HG02885 (cell line): ENCODE data around the gene SLFN12.
"Not testable (repeated sequence)": the region's sequence is repeated elsewhere in the genome, so short reads cannot be mapped to it uniquely, and the experiment has no call there.

Experiments used
- ATAC-seq: cut with Tn5 transposase; IDR thresholded peaks from one replicate; pipeline ENCODE4 v1.9.1; 2021; ENCODE audit warnings: mild to moderate bottlenecking; ENCODE audit not compliant: unreplicated experiment, poor library complexity

SLFN12 gene

DNA sequence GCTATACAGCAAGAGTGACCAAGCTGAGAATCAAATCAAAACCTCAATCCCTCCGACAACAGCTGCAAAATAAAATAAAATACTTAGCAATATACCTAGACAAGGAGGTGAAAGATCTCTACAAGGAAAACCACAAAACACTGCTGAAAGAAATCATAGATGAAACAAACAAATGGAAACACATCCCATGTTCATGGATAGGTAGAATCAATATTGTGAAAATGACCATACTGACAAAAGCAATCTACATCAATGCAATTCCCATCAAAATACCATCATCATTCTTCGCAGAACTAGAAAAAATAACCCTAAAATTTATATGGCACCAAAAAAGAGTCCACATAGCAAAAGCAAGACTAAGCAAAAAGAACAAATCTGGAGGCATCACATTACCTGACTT, 17.6 kb downstream of the SLFN12 start:
- not testable (repeated sequence) for ATAC-seq

DNA sequence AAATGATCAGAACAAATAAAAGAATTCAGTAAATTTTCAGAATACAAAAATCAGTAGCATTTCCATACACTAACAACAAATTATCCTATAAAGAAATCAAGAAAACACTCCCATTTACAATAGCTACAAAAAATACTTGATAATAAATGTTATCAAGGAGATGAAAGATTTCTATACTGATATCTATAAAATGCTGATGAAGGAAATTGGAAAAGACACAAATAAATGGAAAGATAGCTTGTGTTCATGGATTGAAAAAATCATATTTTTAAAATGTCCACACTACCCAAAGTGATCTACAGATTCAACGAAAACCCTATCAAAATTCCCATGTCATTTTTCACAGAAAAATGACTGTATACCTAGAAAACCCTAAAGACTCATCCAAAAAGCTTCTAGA, 18.1 kb downstream of the SLFN12 start:
- ATAC-seq, result no peak

DNA sequence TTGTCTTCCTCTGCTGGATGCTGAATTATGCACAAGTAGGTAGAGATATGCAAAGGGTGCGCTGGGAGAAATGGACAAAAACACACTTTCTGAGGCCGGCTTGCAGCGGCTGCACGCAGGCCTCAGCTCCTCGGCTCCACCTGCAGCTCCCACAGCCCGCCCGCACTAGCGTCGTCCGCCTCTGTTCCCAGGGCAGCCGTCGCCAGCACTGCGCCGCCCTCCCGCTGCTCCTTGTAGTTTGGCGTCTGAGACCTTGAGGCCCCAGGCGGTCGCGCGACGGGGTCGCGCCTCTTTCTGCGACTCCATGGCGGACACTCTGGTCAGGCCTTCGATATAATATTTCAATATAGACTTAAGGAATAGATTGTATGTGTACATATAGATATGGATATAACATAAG, 24.8 kb downstream of the SLFN12 start:
- no peak for ATAC-seq

DNA sequence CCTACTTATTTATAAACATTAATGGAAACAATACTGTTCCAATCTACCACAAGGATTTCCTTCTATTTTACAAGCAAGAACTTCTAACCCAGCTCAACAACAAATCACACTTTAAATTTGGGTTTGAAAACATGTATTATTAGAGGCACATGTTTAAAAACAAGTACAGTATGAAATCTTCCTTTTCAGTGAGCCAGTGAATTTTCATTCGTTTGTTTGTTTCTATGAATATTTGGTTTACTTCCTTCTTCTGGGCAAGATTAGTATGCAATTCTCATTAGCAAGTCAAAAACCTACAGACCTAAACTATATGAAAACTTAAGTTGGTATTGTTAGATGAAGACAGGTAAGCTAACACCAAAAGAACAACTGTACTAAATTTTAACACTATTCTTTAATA, 25.7 kb downstream of the SLFN12 start:
- no peak for ATAC-seq

DNA sequence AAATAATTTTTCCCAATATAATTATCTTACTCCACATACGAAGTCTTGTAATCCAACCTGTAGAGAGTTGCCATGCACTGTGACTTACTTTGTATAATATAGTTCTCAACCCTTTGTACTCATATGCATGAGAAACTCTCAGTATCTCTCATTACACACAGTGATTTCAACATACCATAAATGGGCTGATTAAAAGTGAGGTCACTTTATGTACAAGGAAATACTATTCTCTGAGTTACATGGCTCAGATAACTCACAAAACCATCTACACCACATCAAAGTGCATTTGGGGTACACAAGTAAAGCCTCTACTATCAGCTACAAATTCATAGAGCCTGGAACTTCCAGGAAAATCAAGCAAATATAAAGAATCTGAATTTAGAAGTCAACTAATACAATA, 27.9 kb downstream of the SLFN12 start:
- no peak for ATAC-seq

DNA sequence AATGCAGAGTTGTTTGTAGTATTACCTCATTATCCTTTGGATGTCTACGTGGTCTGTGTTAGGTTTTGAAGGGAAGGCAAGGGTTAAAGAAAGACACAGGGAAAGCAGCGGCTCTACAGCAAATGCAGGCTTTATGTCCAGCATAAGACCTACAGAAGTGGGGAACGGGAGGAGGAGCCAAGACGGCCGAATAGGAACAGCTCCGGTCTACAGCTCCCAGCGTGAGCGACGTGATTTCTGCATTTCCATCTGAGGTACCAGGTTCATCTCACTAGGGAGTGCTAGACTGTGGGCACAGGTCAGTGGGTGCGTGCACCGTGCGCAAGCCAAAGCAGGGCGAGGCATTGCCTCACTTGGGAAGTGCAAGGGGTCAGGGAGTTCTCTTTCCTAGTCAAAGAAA, 38.5 kb downstream of the SLFN12 start:
- ATAC-seq, result not testable (repeated sequence)

DNA sequence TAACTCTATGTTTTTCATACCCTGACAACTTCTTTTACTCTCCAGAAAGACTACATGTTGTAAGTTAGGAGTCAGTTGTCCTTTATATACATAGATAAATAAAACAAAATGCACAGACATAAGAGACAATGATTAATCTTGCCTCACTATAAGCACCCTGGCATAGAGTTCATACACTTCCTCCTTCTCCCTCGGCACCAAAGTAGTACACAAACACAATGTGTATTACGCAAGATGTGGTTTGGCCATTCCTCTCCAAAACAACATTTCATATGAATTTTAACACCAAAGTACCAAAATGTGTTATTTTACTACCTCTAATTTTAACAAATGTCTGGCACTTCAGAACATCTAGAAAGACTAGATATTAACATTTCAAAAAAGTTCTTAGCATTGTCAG, 41.6 kb downstream of the SLFN12 start:
- no peak for ATAC-seq

DNA sequence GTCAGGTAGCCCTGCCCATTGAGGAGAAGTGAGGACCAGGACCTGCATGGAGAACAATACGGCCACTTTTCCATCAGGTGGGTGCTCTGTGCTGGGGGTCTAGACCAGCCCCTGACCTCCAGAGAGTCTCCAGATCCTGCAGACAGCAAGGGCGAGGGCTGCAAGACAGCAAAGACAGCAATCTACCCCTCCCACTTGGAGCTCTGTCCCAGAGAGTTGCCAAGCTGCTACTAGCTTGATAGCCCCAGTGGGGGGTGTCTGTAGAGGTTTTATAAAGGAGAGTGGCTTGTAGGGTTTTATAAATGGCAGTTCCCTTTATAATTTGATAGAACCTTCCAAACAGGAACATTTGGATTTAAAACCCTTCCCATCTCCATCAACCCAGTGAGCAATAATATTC, 42.1 kb downstream of the SLFN12 start:
- no peak for ATAC-seq

DNA sequence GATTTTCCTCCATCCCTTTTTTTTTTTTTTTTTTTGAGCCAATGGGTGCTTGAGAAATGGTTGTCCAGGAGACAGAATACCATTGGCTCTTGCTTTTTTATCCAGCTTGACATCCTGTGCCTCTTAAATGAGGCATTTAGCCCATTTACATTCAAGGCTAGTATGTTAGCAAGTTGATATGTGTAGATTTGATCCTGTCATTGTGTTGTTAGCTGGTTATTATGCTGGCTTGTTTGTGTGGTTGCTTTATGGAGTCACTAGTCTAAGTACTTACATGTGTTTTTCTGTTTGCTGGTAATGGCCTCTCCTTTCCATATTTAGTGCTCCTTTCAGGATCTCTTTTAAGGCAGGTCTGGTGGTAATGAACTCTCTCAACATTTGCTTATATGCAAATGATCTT, 44.8 kb downstream of the SLFN12 start:
- no peak for ATAC-seq

DNA sequence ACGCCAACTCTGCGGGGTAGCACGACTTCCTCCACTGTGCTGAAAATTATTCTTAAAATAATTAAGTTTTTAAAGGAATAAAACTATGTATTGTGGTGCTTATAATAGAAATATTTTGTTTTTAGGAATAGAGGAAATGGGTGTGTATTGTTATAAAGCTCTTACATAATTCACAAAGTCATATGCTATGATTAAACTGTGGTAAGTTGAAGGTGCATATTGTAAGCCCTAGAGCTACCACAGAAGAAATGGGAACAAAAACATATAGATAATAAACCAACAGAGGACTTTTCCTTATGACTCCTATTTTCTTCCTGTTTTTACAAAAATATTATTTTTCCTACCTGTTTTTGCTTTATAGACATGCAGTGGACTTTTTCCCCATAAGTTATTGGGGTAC, 54.6 kb downstream of the SLFN12 start:
- ATAC-seq, result no peak

DNA sequence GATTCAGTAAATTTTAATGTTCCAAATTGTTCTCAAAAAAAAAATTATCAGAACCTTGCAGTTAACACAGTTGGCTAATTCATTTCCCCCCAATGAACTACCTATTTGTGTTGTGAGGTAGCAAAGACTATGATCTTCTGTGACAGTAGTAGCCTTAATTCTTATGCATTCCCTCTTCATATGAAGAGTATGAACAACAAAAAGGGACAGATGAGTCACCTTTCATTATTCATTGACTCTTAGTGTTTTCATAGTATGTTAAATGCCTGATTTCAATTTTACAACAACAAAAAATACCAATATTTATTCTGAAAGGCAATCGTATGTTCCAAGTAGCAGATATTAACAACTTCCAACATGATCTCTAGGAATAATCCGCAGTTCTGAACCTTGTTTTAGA, 55.2 kb downstream of the SLFN12 start:
- ATAC-seq, result no peak

DNA sequence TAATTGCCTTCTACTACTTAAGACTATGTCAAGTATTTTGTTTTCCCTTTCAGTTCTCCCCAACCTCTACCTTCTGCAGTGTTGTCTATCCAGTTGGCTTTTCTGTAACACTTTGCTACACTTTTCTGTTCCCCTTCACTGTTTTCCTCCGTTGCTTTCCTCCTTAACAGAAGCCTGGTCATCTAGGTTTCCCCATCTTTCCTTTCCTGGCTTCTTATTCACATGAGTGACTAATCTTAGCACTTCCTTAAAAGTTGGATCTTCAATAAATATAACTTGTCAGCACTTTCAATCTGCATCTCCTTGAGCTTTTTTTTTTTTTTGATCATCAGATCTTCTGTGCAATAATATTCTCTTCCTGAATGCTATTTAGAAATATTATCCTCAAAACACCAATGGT, 56.1 kb downstream of the SLFN12 start:
- no peak for ATAC-seq

DNA sequence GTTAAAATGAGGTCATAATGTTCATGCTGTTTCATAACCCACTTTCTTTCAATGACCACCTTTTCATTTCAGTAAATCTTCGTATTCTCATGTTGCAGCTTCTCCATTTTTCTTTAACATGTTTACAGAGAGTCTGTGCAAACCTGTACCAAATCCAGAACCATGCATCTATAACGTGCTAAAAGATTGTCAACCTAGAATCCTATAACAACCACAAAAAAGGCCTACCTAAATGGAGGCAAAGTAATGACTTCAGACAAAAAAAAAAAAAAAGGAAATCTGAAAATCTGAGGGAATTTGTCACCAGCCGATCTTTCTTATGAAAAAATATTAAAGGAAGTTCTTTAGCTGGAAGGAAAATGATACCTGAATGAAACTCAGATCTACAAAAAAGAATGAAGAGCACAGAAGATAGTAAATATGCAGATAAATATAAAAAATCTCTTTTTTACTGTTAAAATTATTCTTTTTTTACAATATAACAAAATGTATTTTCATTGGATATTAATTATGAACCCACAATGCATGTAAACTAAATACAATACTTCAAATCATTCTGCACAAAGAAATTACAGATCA, 57.4 kb downstream of the SLFN12 start:
- ATAC-seq, result no peak

DNA sequence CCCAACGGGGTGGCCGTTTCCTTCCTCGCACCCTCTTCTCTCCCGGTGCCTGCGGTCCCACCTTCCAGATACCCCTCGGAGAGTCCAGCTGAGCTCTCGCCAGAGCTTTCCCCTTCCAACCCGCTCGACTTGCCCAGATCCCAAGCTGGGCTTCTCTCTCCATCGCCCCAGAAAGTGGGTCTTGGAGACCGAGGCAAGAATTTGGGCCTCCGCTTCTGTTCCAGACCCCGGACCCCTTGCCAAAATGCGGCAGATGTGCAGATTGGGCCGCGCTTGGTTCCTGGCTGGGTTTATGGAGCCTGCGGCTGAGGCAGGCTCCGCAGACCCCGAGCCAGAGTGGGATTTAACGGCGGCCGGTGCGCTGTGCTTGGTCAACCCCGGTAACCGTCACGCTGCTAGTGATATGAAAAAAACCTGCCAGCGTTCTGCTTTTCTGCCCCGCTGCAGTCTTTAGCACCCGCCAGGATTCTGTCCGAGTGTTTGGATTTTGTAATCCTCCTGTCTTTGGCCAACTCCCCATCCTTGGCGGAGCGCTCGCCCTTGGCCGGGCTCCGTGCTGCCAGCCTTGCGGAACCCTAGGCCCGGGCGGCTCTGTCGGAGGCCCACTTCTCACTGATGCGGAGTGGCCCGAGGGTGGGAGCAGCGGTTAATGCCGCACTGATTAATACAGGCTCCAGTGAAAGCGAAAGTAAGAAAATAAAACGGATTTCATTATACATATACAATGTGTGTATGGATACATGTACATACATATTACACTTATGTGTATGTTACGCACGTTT, 58.1 kb downstream of the SLFN12 start:
- no peak for ATAC-seq

DNA sequence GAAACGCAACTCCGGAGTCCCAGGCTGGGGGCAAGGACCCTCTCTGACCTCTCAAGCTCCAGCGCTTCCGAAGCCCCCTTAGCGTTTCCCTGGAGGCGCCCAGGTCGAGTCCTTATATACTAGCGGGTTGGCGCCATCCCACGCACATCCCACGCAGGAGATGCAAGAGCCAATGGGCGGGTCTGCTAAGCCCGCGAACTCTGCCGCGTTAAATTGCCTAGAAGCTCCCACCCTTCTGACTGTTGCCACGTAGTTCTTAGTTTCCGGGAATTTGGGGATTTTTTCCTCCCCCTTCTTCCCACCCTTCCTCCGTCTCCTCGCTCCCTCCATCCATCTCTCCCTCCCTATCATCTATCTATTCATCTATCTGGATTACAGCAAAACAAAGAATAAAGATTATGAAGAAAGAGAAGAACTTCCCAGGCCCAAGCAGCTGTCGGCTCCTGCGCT, 58.7 kb downstream of the SLFN12 start, which contains the start of gene SLFN11:
SLFN11 (minus strand) TSS at position 88 of the 450 bp plus-strand sequence. CDS start 9,814 bp downstream, outside the sequence.
- ATAC-seq, result peak; percentile 69

DNA sequence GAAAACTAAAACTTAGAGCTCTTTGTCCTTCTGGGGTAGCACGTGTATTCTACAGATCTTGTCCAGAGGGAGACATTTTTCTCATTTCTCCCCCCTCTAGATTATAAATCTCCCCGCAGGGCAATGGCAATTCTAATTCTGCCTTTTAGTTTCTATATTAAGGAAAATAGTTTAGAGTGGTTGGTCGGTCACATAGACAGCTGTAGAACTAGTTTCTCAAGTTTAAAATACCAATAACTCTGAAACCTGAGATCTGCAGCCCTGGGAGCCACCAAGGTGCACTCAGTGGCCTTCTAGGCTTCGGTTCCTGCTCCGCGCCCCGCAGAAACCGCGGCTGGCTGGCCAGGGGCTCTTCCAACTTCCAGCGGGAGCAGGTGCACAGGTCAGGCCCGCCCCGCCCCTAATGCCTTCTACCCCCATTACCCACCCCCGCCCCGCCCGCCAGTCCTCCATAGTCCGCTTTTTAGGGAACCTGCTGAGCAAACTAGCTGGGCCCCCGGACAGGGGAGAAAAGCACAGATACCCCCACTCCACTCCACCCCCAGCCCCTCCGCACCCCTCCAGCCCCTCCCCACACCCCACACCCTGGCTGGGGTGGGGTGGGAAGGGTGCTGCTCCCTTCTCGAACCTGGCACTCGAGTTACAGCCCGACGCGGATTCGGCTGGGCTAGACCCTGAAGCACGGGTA, 59.3 kb downstream of the SLFN12 start:
- ATAC-seq, result peak; percentile 23

DNA sequence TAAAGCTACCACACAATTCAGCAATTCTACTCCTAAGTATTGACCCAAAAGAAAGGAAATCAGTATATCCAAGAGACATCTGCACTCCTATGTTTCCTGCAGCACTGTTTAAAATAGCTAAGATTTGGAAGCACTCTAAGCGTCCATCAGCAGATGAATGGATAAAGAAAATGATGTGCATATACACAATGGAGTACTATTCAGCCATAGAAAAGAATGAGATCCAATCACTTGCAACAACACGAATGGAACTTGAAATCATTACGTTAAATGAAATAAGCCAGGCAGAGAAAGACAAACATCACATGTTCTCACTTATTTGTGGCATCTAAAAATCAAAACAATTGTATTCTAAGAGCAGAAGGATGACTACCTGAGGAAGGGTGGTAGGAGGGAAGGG, 60.4 kb downstream of the SLFN12 start:
- no peak for ATAC-seq

DNA sequence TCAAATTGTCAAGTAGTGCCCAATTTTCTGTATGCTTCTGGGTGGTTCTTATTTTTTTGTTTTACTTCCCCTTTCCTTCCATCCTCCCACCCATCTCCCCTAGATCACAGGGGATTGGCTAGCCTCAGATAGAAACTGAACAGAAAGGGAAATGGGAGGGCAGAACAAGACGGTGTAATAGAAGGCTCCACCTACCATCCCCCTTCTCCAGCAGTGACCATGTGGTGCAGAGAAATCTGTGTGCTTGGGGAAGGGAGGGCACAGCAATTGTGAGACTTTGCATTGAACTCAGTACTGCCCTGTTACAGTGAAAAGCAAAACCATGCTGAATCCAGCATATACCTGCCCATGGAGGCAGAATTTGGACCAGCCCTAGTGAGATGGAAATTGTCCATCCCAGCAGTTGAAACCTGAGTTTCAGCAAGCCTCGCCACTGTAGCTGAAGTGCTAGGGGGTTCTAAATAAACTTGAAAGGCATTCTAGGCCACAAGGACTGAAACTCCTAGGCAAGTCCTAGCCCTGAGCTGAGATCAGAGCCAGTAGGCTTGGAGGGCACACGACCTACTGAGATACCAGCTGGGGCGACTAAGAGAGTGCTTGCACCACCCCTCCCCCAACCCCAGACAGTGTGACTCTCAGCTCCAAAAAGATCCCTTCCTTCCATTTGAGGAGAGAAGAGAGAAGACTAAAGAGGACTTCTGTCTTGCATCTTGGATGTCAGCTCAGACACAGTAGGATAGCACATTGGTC, 64.0 kb downstream of the SLFN12 start:
- ATAC-seq, result peak; percentile 93

DNA sequence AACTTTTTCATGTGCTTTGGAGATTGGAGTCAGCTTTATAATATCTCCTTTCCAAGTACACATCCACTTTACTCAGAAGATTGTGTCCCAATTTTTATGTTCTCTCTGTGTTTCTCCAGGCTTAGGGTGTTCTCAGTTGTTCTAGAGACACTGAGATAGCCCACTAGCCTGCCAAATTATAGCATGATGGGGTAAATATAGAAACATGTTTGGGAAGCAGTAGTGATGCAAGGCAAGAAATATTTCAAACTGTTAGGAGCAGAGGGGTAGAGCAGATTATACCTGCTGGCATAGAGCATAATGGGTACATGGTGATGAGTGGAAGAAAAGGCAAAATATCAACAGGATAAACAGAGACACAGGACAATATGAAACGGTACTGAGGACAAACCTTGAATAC, 71.3 kb downstream of the SLFN12 start:
- ATAC-seq, result no peak
